ENCODE data around the gene TTC16.

- TF ChIP-seq CTCF (IDR thresholded peaks at IDR 0.05), result no peak
- no peak for TF ChIP-seq EZH2 (IDR thresholded peaks at IDR 0.05; ENCODE audit: borderline replicate concordance, insufficient read depth, low read depth, low read length, poor library complexity, severe bottlenecking)
These were observed 28.7 kb downstream of the TTC16 start for GRCh38 chr9:127744398-127745110.
